Mammary epithelial cell (primary cell): ENCODE results near the gene ZNF362.

Experiments used
- CTCF ChIP-seq, 2 donors: IDR thresholded peaks in 1 of 2; conservative IDR thresholded peaks in 1 of 2; 2 replicates each; pipeline ENCODE4 v1.5.1; 2011 to 2012; ENCODE audit warnings: inconsistent platforms in 2 of 2, low read length in 2 of 2, mild to moderate bottlenecking in 2 of 2, control low read depth in 1 of 2, low read depth in 1 of 2; ENCODE audit not compliant: insufficient read depth in 1 of 2; ENCODE audit errors: extremely low read depth in 1 of 2
- EZH2 ChIP-seq: IDR thresholded peaks from 2 replicates; pipeline ENCODE4 v1.6.1; 2012; ENCODE audit warnings: low read length, inconsistent platforms, borderline replicate concordance

- no peak for TF ChIP-seq CTCF (conservative IDR thresholded peaks at IDR 0.05 in 1 of 2, IDR thresholded peaks at IDR 0.05 in 1 of 2; ENCODE audit: extremely low read depth in 1 of 2, insufficient read depth in 1 of 2, low read depth in 1 of 2, low read length in 2 of 2)
- no peak for TF ChIP-seq EZH2
These were observed 3.6 kb downstream of the ZNF362 start for GRCh38 chr1:33259879-33260278.
